Ascending aorta (tissue), 2 donors: ENCODE data around the gene D2HGDH. TPM values are rescaled to one million over a fixed set of nuclear protein-coding genes. Genes with fewer than 3 reads are reported as not detected.
"Not testable (repeated sequence)": the region's sequence is repeated elsewhere in the genome, so short reads cannot be mapped to it uniquely, and the experiment has no call there.

ENCODE experiments used
- DNase-seq, 2 donors: peaks; one replicate each; pipeline ENCODE4 v3.0.0-alpha.2; 2019; ENCODE audit warnings: low spot score in 2 of 2
- H3K27ac ChIP-seq, 2 donors: fragments of 200-600 bp; sonication (generic); one replicate each; pipeline ENCODE4 v1.5.1; 2016 to 2017; ENCODE audit warnings: mild to moderate bottlenecking in 1 of 2
- H3K27me3 ChIP-seq: fragments of 200-600 bp; sonication (generic); one replicate; pipeline ENCODE4 v1.5.1; 2017
- H3K36me3 ChIP-seq, 2 donors: fragments of 200-600 bp; sonication (generic); one replicate each; pipeline ENCODE4 v1.5.1; 2016
- H3K4me1 ChIP-seq, 2 donors: fragments of 200-600 bp; sonication (generic); one replicate each; pipeline ENCODE4 v1.5.1; 2016 to 2017; ENCODE audit warnings: mild to moderate bottlenecking in 1 of 2
- H3K4me3 ChIP-seq, 2 donors: fragments of 200-600 bp; sonication (generic); one replicate each; pipeline ENCODE4 v1.5.1; 2016 to 2017; ENCODE audit warnings: mild to moderate bottlenecking in 1 of 2
- H3K9me3 ChIP-seq, 2 donors: fragments of 200-600 bp; sonication (generic); one replicate each; pipeline ENCODE4 v1.5.1; 2016
- intact Hi-C: fragments of 100-400 bp; cut with DNase I; formaldehyde crosslinking; loops from one replicate; pipeline ENCODE4 v1.15.1; 2023
- total RNA-seq: library from RNA; depleted of rRNA; stranded (reverse); fragments of >200 nt; gene quantifications from one replicate; pipeline ENCODE4 v1.1.0, GENCODE V29; 2016
- TF ChIP-seq, protein P1 (sequence below), 3 experiments: fragments of 200-600 bp in 2 of 3; fragments of 450-650 bp in 1 of 3; sonication (generic) in 2 of 3; IDR thresholded peaks; one replicate each; pipeline ENCODE4 v1.5.1; 2016 to 2019; ENCODE audit warnings: antibody characterized with exemption in 3 of 3, mild to moderate bottlenecking in 1 of 3, moderate library complexity in 1 of 3

Gene D2HGDH
- total RNA-seq, 1 donor from 2014 or later, result 22.2 TPM

- H3K4me3 ChIP-seq, H3K27me3 ChIP-seq, H3K9me3 ChIP-seq, H3K4me1 ChIP-seq, H3K36me3 ChIP-seq, H3K27ac ChIP-seq: not testable (repeated sequence)
- DNase-seq, result peak in 1 of 2 donors; percentile 84
- TF ChIP-seq, protein P1, sequence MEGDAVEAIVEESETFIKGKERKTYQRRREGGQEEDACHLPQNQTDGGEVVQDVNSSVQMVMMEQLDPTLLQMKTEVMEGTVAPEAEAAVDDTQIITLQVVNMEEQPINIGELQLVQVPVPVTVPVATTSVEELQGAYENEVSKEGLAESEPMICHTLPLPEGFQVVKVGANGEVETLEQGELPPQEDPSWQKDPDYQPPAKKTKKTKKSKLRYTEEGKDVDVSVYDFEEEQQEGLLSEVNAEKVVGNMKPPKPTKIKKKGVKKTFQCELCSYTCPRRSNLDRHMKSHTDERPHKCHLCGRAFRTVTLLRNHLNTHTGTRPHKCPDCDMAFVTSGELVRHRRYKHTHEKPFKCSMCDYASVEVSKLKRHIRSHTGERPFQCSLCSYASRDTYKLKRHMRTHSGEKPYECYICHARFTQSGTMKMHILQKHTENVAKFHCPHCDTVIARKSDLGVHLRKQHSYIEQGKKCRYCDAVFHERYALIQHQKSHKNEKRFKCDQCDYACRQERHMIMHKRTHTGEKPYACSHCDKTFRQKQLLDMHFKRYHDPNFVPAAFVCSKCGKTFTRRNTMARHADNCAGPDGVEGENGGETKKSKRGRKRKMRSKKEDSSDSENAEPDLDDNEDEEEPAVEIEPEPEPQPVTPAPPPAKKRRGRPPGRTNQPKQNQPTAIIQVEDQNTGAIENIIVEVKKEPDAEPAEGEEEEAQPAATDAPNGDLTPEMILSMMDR (IDR thresholded peaks at IDR 0.05), result peak; percentile 43 to 60 (median 59)
- intact Hi-C loops, result loop anchor here (5.0 to 10.0 kb wide), 2 partner anchors 378 to 880 kb away; partner anchors contain the start of gene FARP2
Measured at GRCh38 chr2:241732513-241733186, 1.8 kb upstream of the D2HGDH start.

DNA sequence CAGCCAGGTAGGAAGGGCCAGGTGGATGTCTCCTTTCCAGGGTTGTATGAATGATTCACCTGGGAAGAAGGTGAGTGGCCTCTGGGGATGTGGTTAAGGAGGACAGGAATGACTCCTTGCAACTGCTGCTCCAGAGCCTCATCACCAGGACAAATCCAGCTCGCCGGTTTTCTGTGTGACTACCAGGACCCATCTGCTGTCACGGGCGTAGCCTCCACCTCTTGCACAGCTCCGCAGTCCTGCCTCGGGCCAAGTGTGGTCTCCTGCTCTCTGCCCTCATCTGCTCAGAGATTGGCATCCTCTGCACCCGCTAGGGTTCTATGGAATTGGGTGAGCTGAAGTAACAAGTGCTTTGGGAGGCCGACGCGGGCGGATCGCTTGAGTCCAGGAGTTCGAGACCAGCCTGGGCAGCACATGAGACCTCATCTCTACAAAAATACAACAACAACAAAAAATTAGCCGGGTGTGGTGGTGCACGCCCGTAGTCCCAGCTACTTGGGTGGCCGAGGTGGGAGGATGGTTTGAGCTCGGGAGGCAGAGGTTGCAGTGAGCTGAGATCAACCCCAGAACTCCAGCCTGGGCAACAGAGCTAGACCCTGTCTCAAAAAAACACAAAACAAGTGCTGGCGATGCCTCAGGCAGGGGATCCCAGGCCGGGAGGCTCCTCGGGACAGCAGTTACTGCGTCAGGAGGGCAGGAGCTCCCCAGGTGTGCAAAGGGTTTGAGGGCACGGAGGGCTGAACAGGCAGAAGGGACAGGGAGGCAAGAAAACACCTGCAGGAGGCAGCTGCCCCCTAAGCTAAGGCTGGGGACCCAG, 831 bp upstream of the D2HGDH start:
- intact Hi-C loops, result loop anchor here (1.0 to 10.0 kb wide), 5 partner anchors 31 to 881 kb away; partner anchors contain the start of genes DTYMK, FARP2 and ING5
- Histone ChIP-seq H3K27ac (peak overlapping the region; percentile 38 to 73), H3K4me3 (peak overlapping the region; percentile 78 to 84), H3K36me3 (no peaks in the 10 kb centered on the region), H3K9me3 (no peaks in the 10 kb centered on the region), H3K4me1 (peaks cover 5 to 6% of the 10 kb centered on the region in 2 donors), H3K27me3 (no peaks in the 10 kb centered on the region)
- no peak for DNase-seq
- TF ChIP-seq, protein P1 (IDR thresholded peaks at IDR 0.05), result no peak

- peak overlapping the region; percentile 78 to 84 for H3K4me3 ChIP-seq
- H3K36me3 ChIP-seq, result no peaks in the 10 kb centered on the region
- H3K27me3 ChIP-seq, result no peaks in the 10 kb centered on the region
- peak overlapping the region; percentile 38 to 73 for H3K27ac ChIP-seq
- TF ChIP-seq, protein P1 (IDR thresholded peaks at IDR 0.05), result peak in 1 of 3 experiments; percentile 35
- no peak for DNase-seq
- intact Hi-C loops, result loop anchor here (1.0 to 10.0 kb wide), 5 partner anchors 32 to 882 kb away; partner anchors contain the start of genes DTYMK, FARP2 and ING5
- no peaks in the 10 kb centered on the region for H3K9me3 ChIP-seq
- H3K4me1 ChIP-seq, result peaks cover 5 to 6% of the 10 kb centered on the region in 2 donors
Measured at GRCh38 chr2:241734208-241734466, 293 bp upstream of the D2HGDH start.

- peak overlapping the region in 1 of 2 donors; percentile 84 for H3K4me3 ChIP-seq
- H3K27me3 ChIP-seq, result no peaks in the 10 kb centered on the region
- no peak for DNase-seq
- TF ChIP-seq, protein P1 (IDR thresholded peaks at IDR 0.05), result no peak
- H3K36me3 ChIP-seq, result no peaks in the 10 kb centered on the region
- intact Hi-C loops, result loop anchor here (10.0 kb wide), 1 partner anchor 381 kb away; the partner anchor contains the start of gene FARP2
- no peaks in the 10 kb centered on the region for H3K9me3 ChIP-seq
- peaks cover 5 to 6% of the 10 kb centered on the region in 2 donors for H3K4me1 ChIP-seq
- H3K27ac ChIP-seq, result no peak overlapping the region
Measured at GRCh38 chr2:241736111-241736510, 1.7 kb downstream of the D2HGDH start.

GRCh38 chr2:241738040-241738686, 3.7 kb downstream of the D2HGDH start:
- Histone ChIP-seq H3K27ac (no peak overlapping the region), H3K9me3 (no peaks in the 10 kb centered on the region), H3K27me3 (no peaks in the 10 kb centered on the region), H3K4me3 (no peak overlapping the region), H3K4me1 (peaks cover 5 to 6% of the 10 kb centered on the region in 2 donors), H3K36me3 (peaks cover 0 to 4% of the 10 kb centered on the region in 2 donors)
- TF ChIP-seq, protein P1 (IDR thresholded peaks at IDR 0.05), result no peak
- intact Hi-C loops, result loop anchor here (10.0 kb wide), 1 partner anchor 383 kb away; the partner anchor contains the start of gene FARP2
- DNase-seq, result no peak
